OCI-LY1 (cell line): ENCODE data around the gene PTGER4.

Experiments used
- H2AFZ ChIP-seq: fragments of 200-600 bp; sonication (generic), shearing (Covaris generic); 2 replicates; pipeline ENCODE4 v1.6.0; 2014; ENCODE audit warnings: antibody characterized with exemption, mild to moderate bottlenecking, low read length
- H3F3A ChIP-seq: fragments of 200-600 bp; sonication (generic), shearing (Covaris generic); 2 replicates; pipeline ENCODE4 v1.6.0; 2014; ENCODE audit warnings: mild to moderate bottlenecking, antibody characterized with exemption, low read length, moderate library complexity; ENCODE audit not compliant: insufficient read depth
- H3K27ac ChIP-seq: fragments of 200-600 bp; sonication (generic); 2 replicates; pipeline ENCODE4 v1.5.1; 2014; ENCODE audit warnings: low read length, mixed run types, mild to moderate bottlenecking, low read depth; ENCODE audit not compliant: poor library complexity, severe bottlenecking
- H3K27me3 ChIP-seq: fragments of 200-600 bp; sonication (generic); 2 replicates; pipeline ENCODE4 v1.6.0; 2014; ENCODE audit warnings: antibody characterized with exemption, mild to moderate bottlenecking, low read length, moderate library complexity; ENCODE audit not compliant: insufficient read depth
- H3K36me3 ChIP-seq: fragments of 200-600 bp; sonication (generic); 2 replicates; pipeline ENCODE4 v1.6.1; 2014; ENCODE audit warnings: mild to moderate bottlenecking, antibody characterized with exemption, low read length, moderate library complexity, mixed read lengths; ENCODE audit not compliant: insufficient read depth
- H3K4me1 ChIP-seq: fragments of 200-600 bp; sonication (generic); 2 replicates; pipeline ENCODE4 v1.5.1; 2014; ENCODE audit warnings: mild to moderate bottlenecking, low read length, moderate library complexity; ENCODE audit not compliant: insufficient read depth, severe bottlenecking
- H3K4me2 ChIP-seq: fragments of 200-600 bp; sonication (generic), shearing (Covaris generic); 2 replicates; pipeline ENCODE4 v1.6.1; 2014; ENCODE audit warnings: low read length
- H3K4me3 ChIP-seq: fragments of 200-600 bp; sonication (generic); 2 replicates; pipeline ENCODE4 v1.5.1; 2014; ENCODE audit warnings: low read length, low read depth, mild to moderate bottlenecking, mixed read lengths; ENCODE audit not compliant: poor library complexity, severe bottlenecking
- H3K79me2 ChIP-seq: fragments of 200-600 bp; shearing (Covaris generic); 2 replicates; pipeline ENCODE4 v1.6.1; 2016; ENCODE audit warnings: mixed run types, low read length, mixed read lengths; ENCODE audit not compliant: insufficient read depth
- H3K9ac ChIP-seq: fragments of 200-600 bp; sonication (generic), shearing (Covaris generic); 2 replicates; pipeline ENCODE4 v1.6.1; 2014; ENCODE audit warnings: mild to moderate bottlenecking, low read length, mixed read lengths
- H3K9me2 ChIP-seq: fragments of 200-600 bp; sonication (generic), shearing (Covaris generic); 2 replicates; pipeline ENCODE4 v1.6.1; 2014; ENCODE audit warnings: low read depth, mild to moderate bottlenecking, low read length, mixed read lengths
- H3K9me3 ChIP-seq: fragments of 200-600 bp; shearing (Covaris generic); 2 replicates; pipeline ENCODE4 v1.6.1; 2014; ENCODE audit warnings: low read length, mixed read lengths
- H4K20me1 ChIP-seq: fragments of 200-600 bp; sonication (generic), shearing (Covaris generic); 2 replicates; pipeline ENCODE4 v1.6.0; 2016; ENCODE audit warnings: mild to moderate bottlenecking, low read length; ENCODE audit not compliant: insufficient read depth
- EZH2 ChIP-seq: fragments of 200-600 bp; sonication (generic), shearing (Covaris generic); IDR thresholded peaks from 2 replicates; pipeline ENCODE4 v1.8.0; 2017; ENCODE audit warnings: borderline replicate concordance, mixed run types, mild to moderate bottlenecking, antibody characterized with exemption, low read length, moderate library complexity, mixed read lengths
- TF ChIP-seq, protein P1 (sequence below): fragments of 200-600 bp; sonication (generic), shearing (Covaris generic); IDR thresholded peaks from 2 replicates; pipeline ENCODE4 v1.5.1; 2017; ENCODE audit warnings: mild to moderate bottlenecking, antibody characterized with exemption, low read length, moderate library complexity, mixed read lengths

PTGER4 gene

DNA sequence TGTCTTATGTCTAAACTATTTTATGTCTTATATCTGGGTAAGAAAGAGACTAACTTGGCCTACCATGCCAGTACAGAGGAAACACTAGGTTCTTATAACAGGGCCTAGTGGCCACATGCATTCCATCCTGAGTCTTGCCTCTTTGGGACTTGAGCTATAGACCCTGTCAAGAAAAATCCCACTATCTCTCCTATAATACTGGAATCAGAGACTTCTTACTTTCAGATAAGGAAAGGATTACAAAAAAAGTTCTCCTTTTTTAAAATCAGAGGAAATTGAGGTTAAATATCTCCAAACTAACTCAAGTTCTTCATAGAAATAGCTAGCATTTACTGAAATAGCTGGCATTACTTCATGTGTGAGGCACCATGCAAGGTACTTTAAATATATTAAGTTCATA is 34.3 kb downstream of the PTGER4 start:
- Histone ChIP-seq H3K4me3 (no peak overlapping the region), H3K9me3 (0 out of 2 replicates have a peak, but pooled peaks cover 3% of the 10 kb centered on the region), H3K27ac (no peak overlapping the region), H3F3A (no peaks in the 10 kb centered on the region), H3K79me2 (no peaks in the 10 kb centered on the region), H3K27me3 (no peaks in the 10 kb centered on the region), H3K4me2 (no peak overlapping the region), H3K9me2 (no peaks in the 10 kb centered on the region), H4K20me1 (no peaks in the 10 kb centered on the region), H3K36me3 (peaks cover 9% of the 10 kb centered on the region; the same call in 1 of the 2 replicates), H2AFZ (no peak overlapping the region), H3K9ac (no peak overlapping the region), H3K4me1 (no peaks in the 10 kb centered on the region)
- TF ChIP-seq, protein P1, sequence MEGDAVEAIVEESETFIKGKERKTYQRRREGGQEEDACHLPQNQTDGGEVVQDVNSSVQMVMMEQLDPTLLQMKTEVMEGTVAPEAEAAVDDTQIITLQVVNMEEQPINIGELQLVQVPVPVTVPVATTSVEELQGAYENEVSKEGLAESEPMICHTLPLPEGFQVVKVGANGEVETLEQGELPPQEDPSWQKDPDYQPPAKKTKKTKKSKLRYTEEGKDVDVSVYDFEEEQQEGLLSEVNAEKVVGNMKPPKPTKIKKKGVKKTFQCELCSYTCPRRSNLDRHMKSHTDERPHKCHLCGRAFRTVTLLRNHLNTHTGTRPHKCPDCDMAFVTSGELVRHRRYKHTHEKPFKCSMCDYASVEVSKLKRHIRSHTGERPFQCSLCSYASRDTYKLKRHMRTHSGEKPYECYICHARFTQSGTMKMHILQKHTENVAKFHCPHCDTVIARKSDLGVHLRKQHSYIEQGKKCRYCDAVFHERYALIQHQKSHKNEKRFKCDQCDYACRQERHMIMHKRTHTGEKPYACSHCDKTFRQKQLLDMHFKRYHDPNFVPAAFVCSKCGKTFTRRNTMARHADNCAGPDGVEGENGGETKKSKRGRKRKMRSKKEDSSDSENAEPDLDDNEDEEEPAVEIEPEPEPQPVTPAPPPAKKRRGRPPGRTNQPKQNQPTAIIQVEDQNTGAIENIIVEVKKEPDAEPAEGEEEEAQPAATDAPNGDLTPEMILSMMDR, result no peak
- TF ChIP-seq EZH2, result no peak

DNA sequence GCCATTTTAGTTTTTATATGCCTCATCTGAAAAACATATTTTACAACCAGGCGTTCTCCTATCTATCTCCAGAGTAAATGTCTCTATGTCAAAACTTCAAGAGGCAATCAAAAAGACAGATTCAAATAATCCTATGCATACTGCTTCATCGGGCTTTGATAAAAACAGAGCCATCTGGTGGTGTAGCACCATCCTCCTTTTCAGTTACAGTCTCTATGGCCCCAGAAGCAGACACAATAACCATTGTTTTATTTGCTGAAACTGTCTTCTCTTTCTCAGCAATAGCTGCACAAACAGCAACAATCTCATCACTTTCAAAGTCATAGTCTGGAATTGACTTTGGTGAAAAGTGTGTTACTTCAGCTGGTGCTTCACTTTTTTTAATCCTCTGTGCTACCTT is 36.3 kb downstream of the PTGER4 start:
- Histone ChIP-seq H3K36me3 (peaks cover 13% of the 10 kb centered on the region), H3F3A (no peaks in the 10 kb centered on the region), H3K9me3 (peaks cover 4% of the 10 kb centered on the region; the same call in 1 of the 2 replicates), H3K9me2 (no peaks in the 10 kb centered on the region), H2AFZ (no peak overlapping the region), H3K4me2 (no peak overlapping the region), H3K4me1 (no peaks in the 10 kb centered on the region), H3K79me2 (no peaks in the 10 kb centered on the region), H3K27me3 (no peaks in the 10 kb centered on the region), H3K4me3 (no peak overlapping the region), H4K20me1 (no peaks in the 10 kb centered on the region), H3K27ac (no peak overlapping the region), H3K9ac (no peak overlapping the region)
- no peak for TF ChIP-seq EZH2
- TF ChIP-seq, protein P1, result peak; percentile 54

DNA sequence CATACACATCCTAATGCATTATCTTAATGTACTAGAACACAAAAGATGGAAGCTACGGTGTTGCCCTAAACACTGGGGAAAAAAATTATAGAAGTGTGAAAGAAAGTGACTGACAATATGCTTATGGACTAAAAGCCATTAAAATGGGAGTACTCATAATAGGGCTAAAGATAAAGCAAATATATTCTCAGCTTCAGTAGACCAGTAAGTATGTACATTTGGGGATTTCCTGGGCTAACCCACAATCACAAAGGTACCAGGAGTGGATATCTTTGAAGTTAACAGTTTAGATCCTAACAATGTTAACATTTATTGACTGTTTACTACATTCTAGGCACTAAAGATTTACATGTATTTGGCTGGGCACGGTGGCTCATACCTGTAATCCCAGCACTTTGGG is 36.9 kb downstream of the PTGER4 start:
- Histone ChIP-seq H3K36me3 (peaks cover 19% of the 10 kb centered on the region), H3K4me2 (no peak overlapping the region), H3K27me3 (no peaks in the 10 kb centered on the region)

More for the DNA sequence above, 36.9 kb downstream of the PTGER4 start:
- Histone ChIP-seq H3K9ac (no peak overlapping the region), H3K4me1 (no peaks in the 10 kb centered on the region), H3K9me3 (peaks cover 6% of the 10 kb centered on the region; the same call in 1 of the 2 replicates), H3K4me3 (no peak overlapping the region), H2AFZ (no peak overlapping the region), H3K9me2 (no peaks in the 10 kb centered on the region), H3K79me2 (no peaks in the 10 kb centered on the region), H3F3A (no peaks in the 10 kb centered on the region), H4K20me1 (no peaks in the 10 kb centered on the region), H3K27ac (no peak overlapping the region)
- no peak for TF ChIP-seq EZH2
- TF ChIP-seq, protein P1, result no peak
